GM23338 (cell line): ENCODE data around the gene DUSP10. TPM values are rescaled to one million over a fixed set of nuclear protein-coding genes. Genes with fewer than 3 reads are reported as not detected.

Experiments
- ATAC-seq: fragments of 200-7000 bp; cut with Tn5 transposase; 3 replicates; pipeline ENCODE4 v1.9.1; 2020
- DNase-seq: peaks from one replicate; pipeline ENCODE4 v3.0.0-alpha.2; 2015; ENCODE audit warnings: low spot score
- H2AFZ ChIP-seq: fragments of 200-600 bp; sonication (generic); 2 replicates; pipeline ENCODE4 v1.8.0; 2016; ENCODE audit warnings: antibody characterized with exemption, mild to moderate bottlenecking, moderate library complexity
- H3F3A ChIP-seq: fragments of 200-600 bp; sonication (generic); replicated peaks from 2 replicates; pipeline ENCODE4 v1.8.0; 2017; ENCODE audit warnings: antibody characterized with exemption, mixed run types, low read depth
- H3K27ac ChIP-seq: fragments of 200-600 bp; sonication (generic); 2 replicates; pipeline ENCODE4 v1.6.1; 2016; ENCODE audit warnings: low read depth
- H3K27me3 ChIP-seq: fragments of 200-600 bp; sonication (generic); 2 replicates; pipeline ENCODE4 v1.8.0; 2016; ENCODE audit warnings: mild to moderate bottlenecking, mixed run types, moderate library complexity; ENCODE audit not compliant: insufficient read depth
- H3K36me3 ChIP-seq: fragments of 200-600 bp; sonication (generic); 2 replicates; pipeline ENCODE4 v1.8.0; 2016; ENCODE audit warnings: mild to moderate bottlenecking; ENCODE audit not compliant: insufficient read depth
- H3K4me1 ChIP-seq: fragments of 200-600 bp; sonication (generic); 2 replicates; pipeline ENCODE4 v1.8.0; 2016; ENCODE audit warnings: mild to moderate bottlenecking, moderate library complexity; ENCODE audit not compliant: insufficient read depth
- H3K4me2 ChIP-seq: fragments of 200-600 bp; sonication (generic); 2 replicates; pipeline ENCODE4 v1.7.1; 2017; ENCODE audit warnings: mixed run types
- H3K4me3 ChIP-seq: fragments of 200-600 bp; sonication (generic); 2 replicates; pipeline ENCODE4 v1.6.1; 2016; ENCODE audit warnings: mixed run types
- H3K79me2 ChIP-seq: fragments of 200-600 bp; sonication (generic); replicated peaks from 2 replicates; pipeline ENCODE4 v1.8.0; 2017; ENCODE audit warnings: mild to moderate bottlenecking; ENCODE audit not compliant: insufficient read depth
- H3K9me2 ChIP-seq: fragments of 200-600 bp; sonication (generic); 2 replicates; pipeline ENCODE4 v1.8.0; 2017; ENCODE audit not compliant: insufficient read depth
- H4K20me1 ChIP-seq: fragments of 200-600 bp; sonication (generic); replicated peaks from 2 replicates; pipeline ENCODE4 v1.8.0; 2017; ENCODE audit warnings: mild to moderate bottlenecking; ENCODE audit not compliant: insufficient read depth
- H3K27ac Mint-ChIP-seq: 2 replicates; pipeline ENCODE4 v1.8.0; 2020; ENCODE audit warnings: inconsistent platforms, mild to moderate bottlenecking, moderate library complexity, mixed read lengths
- H3K27me3 Mint-ChIP-seq: 3 replicates; pipeline ENCODE4 v1.8.0; 2022; ENCODE audit warnings: low read depth, mild to moderate bottlenecking, moderate library complexity, mixed read lengths, inconsistent platforms; ENCODE audit not compliant: insufficient read depth, poor library complexity
- H3K36me3 Mint-ChIP-seq: 3 replicates; pipeline ENCODE4 v1.8.0; 2021; ENCODE audit warnings: low read depth, mild to moderate bottlenecking, inconsistent platforms, moderate library complexity, mixed read lengths
- H3K4me1 Mint-ChIP-seq: 3 replicates; pipeline ENCODE4 v1.8.0; 2020; ENCODE audit warnings: mild to moderate bottlenecking, inconsistent platforms, mixed read lengths
- H3K4me3 Mint-ChIP-seq: 3 replicates; pipeline ENCODE4 v1.8.0; 2021; ENCODE audit warnings: moderate library complexity, mild to moderate bottlenecking, inconsistent platforms, mixed read lengths
- H3K9me3 Mint-ChIP-seq: 3 replicates; pipeline ENCODE4 v1.8.0; 2020; ENCODE audit warnings: moderate library complexity, mild to moderate bottlenecking, inconsistent platforms, mixed read lengths
- CREB1 ChIP-seq: fragments of 250-450 bp; sonication (Bioruptor Pico); IDR thresholded peaks from 2 replicates; pipeline ENCODE4 v1.5.0; 2020; ENCODE audit warnings: low read depth, mild to moderate bottlenecking, moderate library complexity
- EZH2 ChIP-seq: fragments of 200-600 bp; sonication (generic); IDR thresholded peaks from one replicate; pipeline ENCODE4 v1.8.0; 2017; ENCODE audit warnings: antibody characterized with exemption, mild to moderate bottlenecking, low read depth; ENCODE audit not compliant: unreplicated experiment
- JUNB ChIP-seq: IDR thresholded peaks from one replicate; pipeline ENCODE4 v1.6.1; 2016; ENCODE audit warnings: antibody characterized with exemption; ENCODE audit not compliant: unreplicated experiment
- NANOG ChIP-seq: IDR thresholded peaks from 2 replicates; pipeline ENCODE4 v1.6.1; 2016; ENCODE audit warnings: antibody characterized with exemption, borderline replicate concordance
- POLR2AphosphoS5 ChIP-seq: IDR thresholded peaks from 2 replicates; pipeline ENCODE4 v1.6.1; 2016; ENCODE audit warnings: antibody characterized with exemption, low read depth
- STAT1 ChIP-seq: IDR thresholded peaks from one replicate; pipeline ENCODE4 v1.6.1; 2016; ENCODE audit warnings: antibody characterized with exemption; ENCODE audit not compliant: unreplicated experiment
- ZNF114 ChIP-seq: fragments of 250-450 bp; sonication (Bioruptor Pico); IDR thresholded peaks from 2 replicates; pipeline ENCODE4 v1.5.0; 2020; ENCODE audit warnings: mild to moderate bottlenecking, moderate library complexity
- ZNF331 ChIP-seq: fragments of 250-450 bp; sonication (Bioruptor Pico); IDR thresholded peaks from 2 replicates; pipeline ENCODE4 v1.5.0; 2020; ENCODE audit warnings: low read depth, mild to moderate bottlenecking, moderate library complexity
- polyA plus RNA-seq: library from polyadenylated mRNA; unstranded; fragments of >200 nt; fragmentation: Nextera tagmentation; extraction: Ambion mirVana; gene quantifications from 2 replicates; pipeline ENCODE4 v1.2.1, GENCODE V29; 2016
- total RNA-seq: library from RNA; depleted of rRNA; stranded (reverse); fragments of >200 nt; shearing (Covaris generic); gene quantifications from 2 replicates; pipeline ENCODE4 v1.2.3, GENCODE V29; 2014
- TF ChIP-seq, protein P1 (sequence below): IDR thresholded peaks from 2 replicates; pipeline ENCODE4 v1.6.1; 2016; ENCODE audit warnings: antibody characterized with exemption
- TF ChIP-seq, protein P2 (sequence below): IDR thresholded peaks from one replicate; pipeline ENCODE4 v1.6.1; 2018; ENCODE audit warnings: antibody characterized with exemption; ENCODE audit not compliant: unreplicated experiment

DUSP10 gene
- total and polyA plus RNA-seq, 2 experiments from 2014 or later: 1.5 to 1.6 TPM

DNA sequence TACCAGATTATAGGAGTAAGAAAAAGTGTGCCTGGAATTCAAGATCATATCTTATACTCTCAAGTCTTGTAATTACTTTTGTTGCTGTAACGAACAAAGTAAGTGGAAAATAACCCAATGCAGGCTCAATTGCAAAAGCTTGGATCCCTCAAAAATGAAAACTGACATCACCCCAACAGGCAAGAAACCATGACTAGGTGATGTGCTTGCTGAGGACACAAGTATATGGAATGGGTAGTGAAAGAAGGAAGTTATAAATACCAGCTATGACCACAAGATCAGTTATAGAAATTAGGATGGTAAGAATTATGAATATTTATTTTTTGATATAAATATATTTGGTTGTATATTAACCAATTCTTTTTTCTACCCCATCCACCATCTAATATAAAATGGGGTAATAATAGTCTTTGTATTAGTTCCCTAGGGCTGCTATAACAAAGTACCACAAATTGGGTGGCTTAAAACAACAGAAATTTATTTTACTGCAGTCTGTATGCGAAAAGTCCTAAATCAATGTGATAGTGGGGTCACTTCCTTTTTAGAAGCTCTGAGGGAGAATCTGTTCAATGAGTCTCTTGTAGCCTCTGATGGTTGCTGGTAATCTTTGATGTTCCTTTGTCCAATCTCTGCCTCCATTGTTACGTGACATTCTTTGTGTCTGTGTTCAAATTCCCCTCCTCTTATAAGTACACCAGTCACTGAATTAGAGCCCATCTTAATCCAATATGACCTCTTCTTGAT is 45.0 kb downstream of the DUSP10 start:
- no peak for TF ChIP-seq STAT1
- no peak overlapping the region for H3K27ac Mint-ChIP-seq
- Histone ChIP-seq H4K20me1 (no peaks in the 10 kb centered on the region), H3K27me3 (no peaks in the 10 kb centered on the region), H3K79me2 (no peaks in the 10 kb centered on the region), H3K27ac (no peak overlapping the region), H3K36me3 (no peaks in the 10 kb centered on the region), H3K4me3 (no peak overlapping the region), H3F3A (no peaks in the 10 kb centered on the region), H3K4me2 (no peak overlapping the region), H2AFZ (no peak overlapping the region), H3K9me2 (peaks cover 11% of the 10 kb centered on the region), H3K4me1 (no peaks in the 10 kb centered on the region)
- no peaks in the 10 kb centered on the region for H3K36me3 Mint-ChIP-seq
- peaks cover 4% of the 10 kb centered on the region for H3K27me3 Mint-ChIP-seq
- 0 out of 3 replicates have a peak, but pooled peaks cover 4% of the 10 kb centered on the region for H3K9me3 Mint-ChIP-seq
- no peak overlapping the region for H3K4me3 Mint-ChIP-seq
- no peak for DNase-seq
- no peak for ATAC-seq
- H3K4me1 Mint-ChIP-seq: no peaks in the 10 kb centered on the region

DNA sequence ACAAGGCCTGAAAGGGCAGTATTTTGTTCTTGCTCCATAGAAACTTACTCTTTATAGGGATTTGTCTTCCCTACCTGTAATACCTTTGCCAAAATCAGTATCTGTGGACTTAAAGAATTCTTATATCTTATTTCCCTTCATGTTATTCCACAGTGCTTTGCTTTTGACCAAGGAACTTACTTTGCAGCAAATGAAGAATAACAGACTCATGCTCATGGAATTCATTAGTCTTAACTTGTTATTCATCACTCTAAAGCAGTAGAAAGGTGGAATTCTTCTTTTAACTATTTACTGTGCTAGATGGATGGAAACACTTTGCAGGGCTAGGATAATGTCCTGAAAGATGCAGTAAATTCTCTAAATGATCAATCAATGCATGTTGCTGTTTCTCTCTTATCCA is 45.9 kb downstream of the DUSP10 start:
- Histone ChIP-seq H3K27ac (no peak overlapping the region), H2AFZ (no peak overlapping the region), H4K20me1 (no peaks in the 10 kb centered on the region), H3K9me2 (peaks cover 11% of the 10 kb centered on the region), H3K4me1 (no peaks in the 10 kb centered on the region), H3K36me3 (no peaks in the 10 kb centered on the region), H3K27me3 (no peaks in the 10 kb centered on the region), H3K79me2 (no peaks in the 10 kb centered on the region), H3K4me3 (no peak overlapping the region), H3F3A (no peaks in the 10 kb centered on the region), H3K4me2 (no peak overlapping the region)
- H3K27me3 Mint-ChIP-seq: peaks cover 4% of the 10 kb centered on the region
- DNase-seq: no peak
- H3K9me3 Mint-ChIP-seq: 0 out of 3 replicates have a peak, but pooled peaks cover 4% of the 10 kb centered on the region
- no peak for TF ChIP-seq CREB1 (CRISPR knock-in tag)
- TF ChIP-seq STAT1: no peak
- TF ChIP-seq POLR2AphosphoS5: no peak
- no peak for TF ChIP-seq ZNF331 (CRISPR knock-in tag)
- TF ChIP-seq JUNB: no peak
- TF ChIP-seq NANOG: no peak
- no peak for TF ChIP-seq EZH2
- TF ChIP-seq, protein P1, sequence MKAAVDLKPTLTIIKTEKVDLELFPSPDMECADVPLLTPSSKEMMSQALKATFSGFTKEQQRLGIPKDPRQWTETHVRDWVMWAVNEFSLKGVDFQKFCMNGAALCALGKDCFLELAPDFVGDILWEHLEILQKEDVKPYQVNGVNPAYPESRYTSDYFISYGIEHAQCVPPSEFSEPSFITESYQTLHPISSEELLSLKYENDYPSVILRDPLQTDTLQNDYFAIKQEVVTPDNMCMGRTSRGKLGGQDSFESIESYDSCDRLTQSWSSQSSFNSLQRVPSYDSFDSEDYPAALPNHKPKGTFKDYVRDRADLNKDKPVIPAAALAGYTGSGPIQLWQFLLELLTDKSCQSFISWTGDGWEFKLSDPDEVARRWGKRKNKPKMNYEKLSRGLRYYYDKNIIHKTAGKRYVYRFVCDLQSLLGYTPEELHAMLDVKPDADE: no peak
- no peak for TF ChIP-seq ZNF114 (CRISPR knock-in tag)
- TF ChIP-seq, protein P2, sequence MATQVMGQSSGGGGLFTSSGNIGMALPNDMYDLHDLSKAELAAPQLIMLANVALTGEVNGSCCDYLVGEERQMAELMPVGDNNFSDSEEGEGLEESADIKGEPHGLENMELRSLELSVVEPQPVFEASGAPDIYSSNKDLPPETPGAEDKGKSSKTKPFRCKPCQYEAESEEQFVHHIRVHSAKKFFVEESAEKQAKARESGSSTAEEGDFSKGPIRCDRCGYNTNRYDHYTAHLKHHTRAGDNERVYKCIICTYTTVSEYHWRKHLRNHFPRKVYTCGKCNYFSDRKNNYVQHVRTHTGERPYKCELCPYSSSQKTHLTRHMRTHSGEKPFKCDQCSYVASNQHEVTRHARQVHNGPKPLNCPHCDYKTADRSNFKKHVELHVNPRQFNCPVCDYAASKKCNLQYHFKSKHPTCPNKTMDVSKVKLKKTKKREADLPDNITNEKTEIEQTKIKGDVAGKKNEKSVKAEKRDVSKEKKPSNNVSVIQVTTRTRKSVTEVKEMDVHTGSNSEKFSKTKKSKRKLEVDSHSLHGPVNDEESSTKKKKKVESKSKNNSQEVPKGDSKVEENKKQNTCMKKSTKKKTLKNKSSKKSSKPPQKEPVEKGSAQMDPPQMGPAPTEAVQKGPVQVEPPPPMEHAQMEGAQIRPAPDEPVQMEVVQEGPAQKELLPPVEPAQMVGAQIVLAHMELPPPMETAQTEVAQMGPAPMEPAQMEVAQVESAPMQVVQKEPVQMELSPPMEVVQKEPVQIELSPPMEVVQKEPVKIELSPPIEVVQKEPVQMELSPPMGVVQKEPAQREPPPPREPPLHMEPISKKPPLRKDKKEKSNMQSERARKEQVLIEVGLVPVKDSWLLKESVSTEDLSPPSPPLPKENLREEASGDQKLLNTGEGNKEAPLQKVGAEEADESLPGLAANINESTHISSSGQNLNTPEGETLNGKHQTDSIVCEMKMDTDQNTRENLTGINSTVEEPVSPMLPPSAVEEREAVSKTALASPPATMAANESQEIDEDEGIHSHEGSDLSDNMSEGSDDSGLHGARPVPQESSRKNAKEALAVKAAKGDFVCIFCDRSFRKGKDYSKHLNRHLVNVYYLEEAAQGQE: no peak
- H3K4me1 Mint-ChIP-seq: no peaks in the 10 kb centered on the region
- no peak for ATAC-seq
- no peak overlapping the region for H3K27ac Mint-ChIP-seq
- H3K36me3 Mint-ChIP-seq: no peaks in the 10 kb centered on the region
- H3K4me3 Mint-ChIP-seq: no peak overlapping the region
